Type B pancreatic cell (in vitro differentiated cells): Measurements from ENCODE around the gene FOSL2. TPM values are rescaled to one million over a fixed set of nuclear protein-coding genes. Genes with fewer than 3 reads are reported as not detected.

Source experiments
- DNase-seq: peaks from one replicate; pipeline ENCODE4 v3.0.0; 2021; ENCODE audit warnings: mixed read lengths; ENCODE audit not compliant: unreplicated experiment; ENCODE audit errors: extremely low spot score
- H3K27ac Mint-ChIP-seq: 2 replicates; pipeline ENCODE4 v1.8.0; 2021; ENCODE audit warnings: mild to moderate bottlenecking, mixed read lengths
- H3K27me3 Mint-ChIP-seq: 2 replicates; pipeline ENCODE4 v1.8.0; 2021; ENCODE audit warnings: mixed read lengths
- H3K36me3 Mint-ChIP-seq: 2 replicates; pipeline ENCODE4 v1.8.0; 2021; ENCODE audit warnings: mixed read lengths
- H3K4me1 Mint-ChIP-seq: one replicate; pipeline ENCODE4 v1.8.0; 2021; ENCODE audit warnings: mixed read lengths; ENCODE audit not compliant: unreplicated experiment
- H3K4me3 Mint-ChIP-seq: 2 replicates; pipeline ENCODE4 v1.8.0; 2021; ENCODE audit warnings: mild to moderate bottlenecking, mixed read lengths
- H3K9me3 Mint-ChIP-seq: 2 replicates; pipeline ENCODE4 v1.8.0; 2021; ENCODE audit warnings: mixed read lengths
- total RNA-seq: library from RNA; stranded (reverse); gene quantifications from 2 replicates; pipeline ENCODE4 v1.2.1, GENCODE V29; 2021; ENCODE audit warnings: low replicate concordance
- TF ChIP-seq, protein P1 (sequence below): fragments of 200-600 bp; sonication (generic); conservative IDR thresholded peaks from 2 replicates; pipeline ENCODE4 v1.5.0; 2021; ENCODE audit warnings: antibody characterized with exemption, mild to moderate bottlenecking

Gene FOSL2
- total RNA-seq, 1 donor from 2014 or later, result 42.1 TPM

- DNase-seq, result no peak
- Mint-ChIP-seq H3K9me3 (no peaks in the 10 kb centered on the region), H3K27ac (no peak overlapping the region), H3K4me3 (no peak overlapping the region), H3K27me3 (peaks cover 4% of the 10 kb centered on the region), H3K36me3 (no peaks in the 10 kb centered on the region), H3K4me1 (no peaks in the 10 kb centered on the region)
- TF ChIP-seq, protein P1, sequence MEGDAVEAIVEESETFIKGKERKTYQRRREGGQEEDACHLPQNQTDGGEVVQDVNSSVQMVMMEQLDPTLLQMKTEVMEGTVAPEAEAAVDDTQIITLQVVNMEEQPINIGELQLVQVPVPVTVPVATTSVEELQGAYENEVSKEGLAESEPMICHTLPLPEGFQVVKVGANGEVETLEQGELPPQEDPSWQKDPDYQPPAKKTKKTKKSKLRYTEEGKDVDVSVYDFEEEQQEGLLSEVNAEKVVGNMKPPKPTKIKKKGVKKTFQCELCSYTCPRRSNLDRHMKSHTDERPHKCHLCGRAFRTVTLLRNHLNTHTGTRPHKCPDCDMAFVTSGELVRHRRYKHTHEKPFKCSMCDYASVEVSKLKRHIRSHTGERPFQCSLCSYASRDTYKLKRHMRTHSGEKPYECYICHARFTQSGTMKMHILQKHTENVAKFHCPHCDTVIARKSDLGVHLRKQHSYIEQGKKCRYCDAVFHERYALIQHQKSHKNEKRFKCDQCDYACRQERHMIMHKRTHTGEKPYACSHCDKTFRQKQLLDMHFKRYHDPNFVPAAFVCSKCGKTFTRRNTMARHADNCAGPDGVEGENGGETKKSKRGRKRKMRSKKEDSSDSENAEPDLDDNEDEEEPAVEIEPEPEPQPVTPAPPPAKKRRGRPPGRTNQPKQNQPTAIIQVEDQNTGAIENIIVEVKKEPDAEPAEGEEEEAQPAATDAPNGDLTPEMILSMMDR, result no peak
Measured at GRCh38 chr2:28445448-28446258, 53.0 kb downstream of the FOSL2 start.

- Mint-ChIP-seq H3K27ac (no peak overlapping the region), H3K9me3 (no peaks in the 10 kb centered on the region), H3K27me3 (peaks cover 4% of the 10 kb centered on the region), H3K4me1 (no peaks in the 10 kb centered on the region), H3K36me3 (no peaks in the 10 kb centered on the region), H3K4me3 (no peak overlapping the region)
- TF ChIP-seq, protein P1, result no peak
- DNase-seq, result no peak
Measured at GRCh38 chr2:28446531-28446930, 53.9 kb downstream of the FOSL2 start.

DNA sequence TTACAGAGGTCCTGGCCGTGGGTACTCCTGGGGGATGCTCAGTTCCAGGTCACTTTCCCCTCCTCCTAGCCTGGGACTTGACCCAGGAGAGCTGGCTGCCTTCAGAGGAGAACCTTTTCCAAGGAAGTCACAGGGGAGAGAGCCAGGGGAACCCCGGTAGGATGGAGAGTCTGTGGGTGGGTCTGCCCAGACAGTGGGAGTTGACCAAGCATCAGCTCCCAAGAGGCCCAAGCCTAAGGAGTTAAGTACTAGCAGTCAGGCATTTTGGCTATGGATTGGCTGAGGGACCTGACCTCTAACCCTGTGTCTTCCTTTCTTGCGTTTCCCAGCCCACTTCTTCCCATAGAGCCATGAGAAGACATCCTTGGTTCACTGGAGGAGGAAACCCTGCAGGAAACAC is 54.4 kb downstream of the FOSL2 start:
- TF ChIP-seq, protein P1, result no peak
- Mint-ChIP-seq H3K27ac (no peak overlapping the region), H3K4me1 (no peaks in the 10 kb centered on the region), H3K36me3 (no peaks in the 10 kb centered on the region), H3K27me3 (peaks cover 4% of the 10 kb centered on the region), H3K9me3 (no peaks in the 10 kb centered on the region), H3K4me3 (no peak overlapping the region)
- no peak for DNase-seq

- no peaks in the 10 kb centered on the region for H3K9me3 Mint-ChIP-seq
- no peak overlapping the region for H3K4me3 Mint-ChIP-seq
- TF ChIP-seq, protein P1, result no peak
- H3K27ac Mint-ChIP-seq, result no peak overlapping the region
- no peaks in the 10 kb centered on the region for H3K36me3 Mint-ChIP-seq
- H3K27me3 Mint-ChIP-seq, result peaks cover 4% of the 10 kb centered on the region
- no peak for DNase-seq
- H3K4me1 Mint-ChIP-seq, result no peaks in the 10 kb centered on the region
Measured at GRCh38 chr2:28447943-28448792, 55.5 kb downstream of the FOSL2 start.

DNA sequence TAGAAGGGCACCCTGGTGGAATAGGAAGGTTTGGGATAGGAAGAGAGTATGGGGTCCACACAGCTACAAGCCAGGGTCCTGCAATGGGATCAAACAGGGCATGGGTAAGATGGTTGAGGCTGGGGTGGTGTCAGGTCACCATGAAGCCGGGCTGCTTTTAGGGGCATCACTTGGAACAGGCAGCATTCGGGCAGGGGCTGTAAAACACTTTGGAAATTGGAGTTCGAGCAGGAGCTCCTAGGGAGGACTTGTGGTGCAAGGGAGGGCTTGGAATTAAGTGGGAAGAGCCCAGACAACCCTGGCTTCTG is 56.1 kb downstream of the FOSL2 start:
- H3K4me1 Mint-ChIP-seq, result no peaks in the 10 kb centered on the region
- TF ChIP-seq, protein P1, result no peak
- no peak overlapping the region for H3K27ac Mint-ChIP-seq
- no peak for DNase-seq
- no peaks in the 10 kb centered on the region for H3K27me3 Mint-ChIP-seq
- H3K36me3 Mint-ChIP-seq, result no peaks in the 10 kb centered on the region
- no peak overlapping the region for H3K4me3 Mint-ChIP-seq
- H3K9me3 Mint-ChIP-seq, result no peaks in the 10 kb centered on the region
